UCSD-AML1 (cell line): Measurements from ENCODE around the gene ASB16.
A peak's percentile ranks its signal among the peaks of the same experiment; 100 is the strongest.

Experiments used
- DNase-seq: peaks from one replicate; lab custom pipeline; 2025; ENCODE audit not compliant: unreplicated experiment; lab: John Stamatoyannopoulos, UW

The ASB16 gene

DNA sequence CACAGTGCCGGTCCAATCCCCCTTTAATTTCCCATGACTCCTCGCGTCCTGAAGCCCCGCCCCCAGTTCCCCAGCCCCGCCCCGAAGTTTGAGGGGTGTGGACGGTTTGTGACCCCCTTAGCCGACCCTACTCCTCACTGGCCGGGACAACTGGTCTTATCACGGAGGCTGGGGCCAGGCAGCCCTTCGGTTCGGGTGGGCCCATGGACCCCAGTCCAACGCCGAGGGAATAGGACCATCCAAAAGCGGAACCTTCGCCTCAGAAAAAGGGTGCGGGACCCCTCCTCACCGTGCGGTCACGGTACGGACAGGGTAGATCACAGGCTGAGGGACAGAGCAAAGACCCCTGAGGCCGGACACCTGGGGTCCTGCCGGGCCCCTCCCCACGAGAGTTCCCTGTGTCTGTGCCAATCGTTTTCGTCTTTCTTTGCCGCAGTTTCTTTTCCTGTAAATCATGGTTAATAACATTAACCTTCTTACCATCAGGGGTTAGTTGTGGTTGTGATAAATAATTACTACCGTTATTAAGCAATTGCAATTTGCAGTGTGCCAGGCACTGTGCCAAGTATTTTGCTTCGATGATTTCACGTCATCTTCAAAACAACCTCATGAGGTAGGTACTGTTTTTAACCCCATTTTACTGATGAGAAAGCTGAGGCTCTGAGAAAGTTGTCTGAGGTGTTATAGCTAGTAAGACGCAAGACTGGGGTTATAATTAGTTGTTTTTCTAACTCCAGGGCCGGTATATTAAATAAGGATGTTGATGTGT lies 16.8 kb downstream of the ASB16 start:
- DNase-seq: no peak

DNA sequence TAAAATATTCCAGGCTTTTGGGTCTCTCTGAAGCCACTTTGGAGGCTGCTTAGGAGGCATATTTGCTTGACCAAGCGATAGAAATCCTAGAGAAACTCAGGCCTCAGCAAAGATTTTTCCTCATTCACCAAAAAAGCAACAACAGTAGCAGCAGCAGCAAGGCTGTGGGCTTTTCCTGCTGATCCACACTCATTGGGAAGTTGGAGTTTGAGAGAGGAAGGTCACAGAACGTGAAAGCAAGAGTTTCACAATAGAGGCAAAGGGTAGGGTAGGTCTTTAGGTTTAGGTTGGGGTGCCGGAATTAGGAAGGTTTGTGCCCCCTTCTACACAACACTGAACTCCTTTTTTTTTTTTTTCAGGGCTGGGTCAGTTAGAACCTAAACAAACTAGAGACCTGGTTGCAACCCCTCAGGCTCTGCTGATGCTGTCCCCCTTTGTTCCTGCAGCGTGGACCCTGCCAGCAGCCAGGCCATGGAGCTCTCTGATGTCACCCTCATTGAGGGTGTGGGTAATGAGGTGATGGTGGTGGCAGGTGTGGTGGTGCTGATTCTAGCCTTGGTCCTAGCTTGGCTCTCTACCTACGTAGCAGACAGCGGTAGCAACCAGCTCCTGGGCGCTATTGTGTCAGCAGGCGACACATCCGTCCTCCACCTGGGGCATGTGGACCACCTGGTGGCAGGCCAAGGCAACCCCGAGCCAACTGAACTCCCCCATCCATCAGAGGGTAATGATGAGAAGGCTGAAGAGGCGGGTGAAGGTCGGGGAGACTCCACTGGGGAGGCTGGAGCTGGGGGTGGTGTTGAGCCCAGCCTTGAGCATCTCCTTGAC lies 18.3 kb downstream of the ASB16 start:
- no peak for DNase-seq

DNA sequence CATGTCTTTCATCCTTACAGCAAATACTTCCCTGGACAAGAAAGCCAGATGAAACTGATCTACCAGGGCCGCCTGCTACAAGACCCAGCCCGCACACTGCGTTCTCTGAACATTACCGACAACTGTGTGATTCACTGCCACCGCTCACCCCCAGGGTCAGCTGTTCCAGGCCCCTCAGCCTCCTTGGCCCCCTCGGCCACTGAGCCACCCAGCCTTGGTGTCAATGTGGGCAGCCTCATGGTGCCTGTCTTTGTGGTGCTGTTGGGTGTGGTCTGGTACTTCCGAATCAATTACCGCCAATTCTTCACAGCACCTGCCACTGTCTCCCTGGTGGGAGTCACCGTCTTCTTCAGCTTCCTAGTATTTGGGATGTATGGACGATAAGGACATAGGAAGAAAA lies 20.0 kb downstream of the ASB16 start:
- DNase-seq: no peak

DNA sequence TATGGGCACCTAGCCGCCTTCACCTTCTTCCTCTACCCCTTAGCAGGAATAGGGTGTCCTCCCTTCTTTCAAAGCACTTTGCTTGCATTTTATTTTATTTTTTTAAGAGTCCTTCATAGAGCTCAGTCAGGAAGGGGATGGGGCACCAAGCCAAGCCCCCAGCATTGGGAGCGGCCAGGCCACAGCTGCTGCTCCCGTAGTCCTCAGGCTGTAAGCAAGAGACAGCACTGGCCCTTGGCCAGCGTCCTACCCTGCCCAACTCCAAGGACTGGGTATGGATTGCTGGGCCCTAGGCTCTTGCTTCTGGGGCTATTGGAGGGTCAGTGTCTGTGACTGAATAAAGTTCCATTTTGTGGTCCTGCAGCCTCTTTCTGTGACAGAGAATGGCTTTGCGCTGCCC lies 20.9 kb downstream of the ASB16 start:
- no peak for DNase-seq

DNA sequence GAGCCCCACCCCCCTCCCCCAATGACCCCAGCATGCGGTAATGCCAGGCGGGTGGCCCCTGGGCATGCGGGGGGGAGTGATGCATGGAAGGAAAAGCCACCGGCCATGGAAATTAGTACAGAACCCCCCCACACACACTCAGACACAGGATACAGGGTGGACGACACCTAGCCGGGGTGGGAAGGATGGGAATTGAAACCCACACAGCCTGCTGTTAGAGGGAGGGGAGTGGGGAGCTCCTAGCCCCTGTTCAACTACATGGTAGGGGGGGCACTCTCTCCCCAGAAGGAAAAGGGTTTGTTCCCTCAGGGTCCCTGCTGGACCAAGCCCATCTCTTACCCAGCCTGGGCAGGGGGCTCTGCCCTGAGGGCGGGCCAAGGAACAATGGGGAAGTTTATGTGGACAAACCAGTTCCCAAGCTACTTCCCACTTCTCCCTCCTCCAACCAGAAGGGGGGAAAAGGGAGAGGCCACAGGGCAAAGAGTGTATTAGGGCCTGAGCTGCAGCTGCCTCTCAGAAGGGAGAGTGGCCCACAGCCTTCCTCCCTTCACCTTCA lies 21.5 kb downstream of the ASB16 start:
- no peak for DNase-seq

DNA sequence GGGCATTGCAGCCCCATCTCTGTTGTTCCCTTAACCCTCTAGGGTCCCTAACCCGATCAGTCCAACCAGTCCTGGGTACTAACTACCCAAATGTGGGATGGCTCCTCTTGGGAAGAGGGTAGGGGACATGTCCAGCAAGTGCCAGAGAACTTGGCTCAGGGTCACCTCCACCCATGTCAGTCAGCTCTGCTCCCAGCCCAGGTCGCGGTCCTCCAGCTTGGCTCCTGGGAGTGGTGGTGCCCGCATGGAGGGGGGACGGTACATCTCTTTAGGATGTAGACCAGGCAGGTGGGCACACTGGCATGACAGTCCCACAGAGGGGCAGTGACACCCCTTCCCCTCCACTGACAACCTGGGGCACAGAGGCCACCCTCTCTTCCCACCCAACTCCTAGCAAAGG lies 22.2 kb downstream of the ASB16 start:
- no peak for DNase-seq

DNA sequence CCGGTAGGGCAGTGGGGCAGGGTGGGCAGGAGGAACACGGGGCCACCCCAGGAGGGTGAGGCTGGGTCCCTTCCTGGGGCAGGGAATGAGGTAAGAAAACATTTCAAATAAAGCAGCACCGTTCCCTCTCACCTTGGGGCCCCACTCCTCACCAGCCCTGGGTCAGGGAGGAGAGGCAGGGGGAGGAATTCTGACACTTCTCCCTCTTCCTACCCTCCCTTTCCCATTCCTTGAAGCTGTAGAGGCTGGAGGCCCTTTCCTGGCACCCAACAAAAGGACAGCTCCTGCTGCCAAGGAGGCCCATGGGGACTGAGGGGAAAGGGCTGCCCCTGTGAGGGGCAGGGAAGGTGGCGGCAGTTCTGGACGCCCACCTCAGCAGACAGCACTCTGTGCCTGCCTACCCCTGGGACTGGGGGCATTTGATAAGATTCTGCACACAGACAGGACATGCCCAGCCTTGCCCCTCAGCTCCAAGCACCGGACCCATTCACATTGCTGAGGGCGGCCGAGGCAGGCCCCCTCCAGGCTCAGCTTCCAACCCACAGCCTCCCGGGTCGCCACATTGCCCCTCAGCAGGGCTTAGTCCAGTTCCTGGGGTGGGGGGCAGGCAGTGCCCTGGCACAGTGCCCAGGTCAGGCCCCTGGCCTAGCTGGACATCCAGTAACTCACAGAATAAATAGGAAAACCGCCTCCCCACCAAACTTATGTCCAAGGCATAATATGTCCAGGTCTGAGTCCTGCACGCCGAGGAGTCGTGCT lies 23.0 kb downstream of the ASB16 start:
- no peak for DNase-seq

DNA sequence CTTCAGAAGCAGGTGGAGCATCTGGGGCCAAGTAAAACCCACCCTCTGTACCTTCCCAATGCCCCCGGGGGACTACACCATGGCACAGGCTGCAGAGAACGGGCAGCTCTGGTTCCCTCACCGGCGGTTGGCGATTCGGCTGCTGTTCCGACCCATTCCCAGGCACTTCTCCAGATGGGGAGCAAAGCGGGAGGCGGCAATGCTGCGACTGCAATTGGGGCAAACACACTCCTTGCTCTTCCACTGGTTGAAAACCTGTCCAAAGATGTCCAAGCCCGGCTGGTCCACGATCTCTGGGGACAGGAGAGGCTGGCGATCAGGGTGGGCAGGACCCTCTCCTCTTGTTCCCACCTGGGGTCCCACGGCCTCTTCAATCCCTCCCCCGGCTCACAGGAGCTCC lies 26.6 kb downstream of the ASB16 start:
- DNase-seq: no peak

DNA sequence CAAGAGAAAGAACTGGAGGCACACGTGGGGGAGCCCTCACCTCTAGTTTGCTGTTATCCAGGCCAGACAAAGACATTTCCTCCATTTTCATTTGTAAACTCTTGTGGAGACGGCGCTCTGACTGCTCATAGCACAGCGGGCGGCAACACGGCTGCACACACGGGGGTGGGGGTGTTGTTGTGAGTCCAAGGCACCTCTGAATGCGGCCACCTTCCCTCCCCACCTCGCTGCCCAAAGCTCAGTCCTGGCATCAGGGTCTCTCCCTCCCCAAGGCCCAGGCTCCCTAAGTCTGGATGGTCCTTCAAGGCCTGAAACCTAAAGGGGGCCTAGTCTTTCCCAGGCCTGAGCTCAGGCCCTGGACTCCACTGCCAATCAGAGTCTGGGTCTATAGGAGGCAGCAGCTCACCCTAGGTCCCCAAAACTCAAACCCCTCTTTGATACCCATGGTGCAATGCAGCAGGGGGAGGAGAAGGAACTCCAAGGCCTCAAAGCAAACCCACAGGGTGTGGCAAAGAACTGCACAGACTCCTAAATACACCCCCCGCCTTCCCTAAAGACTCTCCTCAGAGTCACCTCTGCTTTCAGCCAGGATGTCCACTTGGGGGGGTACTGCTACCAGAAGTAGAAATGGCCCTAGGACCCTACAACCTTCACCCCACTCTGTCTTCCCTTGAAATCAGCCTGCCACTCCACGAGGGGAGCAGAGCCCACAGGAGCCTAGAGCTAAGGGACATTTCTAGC lies 27.6 kb downstream of the ASB16 start:
- peak; percentile 61 for DNase-seq

DNA sequence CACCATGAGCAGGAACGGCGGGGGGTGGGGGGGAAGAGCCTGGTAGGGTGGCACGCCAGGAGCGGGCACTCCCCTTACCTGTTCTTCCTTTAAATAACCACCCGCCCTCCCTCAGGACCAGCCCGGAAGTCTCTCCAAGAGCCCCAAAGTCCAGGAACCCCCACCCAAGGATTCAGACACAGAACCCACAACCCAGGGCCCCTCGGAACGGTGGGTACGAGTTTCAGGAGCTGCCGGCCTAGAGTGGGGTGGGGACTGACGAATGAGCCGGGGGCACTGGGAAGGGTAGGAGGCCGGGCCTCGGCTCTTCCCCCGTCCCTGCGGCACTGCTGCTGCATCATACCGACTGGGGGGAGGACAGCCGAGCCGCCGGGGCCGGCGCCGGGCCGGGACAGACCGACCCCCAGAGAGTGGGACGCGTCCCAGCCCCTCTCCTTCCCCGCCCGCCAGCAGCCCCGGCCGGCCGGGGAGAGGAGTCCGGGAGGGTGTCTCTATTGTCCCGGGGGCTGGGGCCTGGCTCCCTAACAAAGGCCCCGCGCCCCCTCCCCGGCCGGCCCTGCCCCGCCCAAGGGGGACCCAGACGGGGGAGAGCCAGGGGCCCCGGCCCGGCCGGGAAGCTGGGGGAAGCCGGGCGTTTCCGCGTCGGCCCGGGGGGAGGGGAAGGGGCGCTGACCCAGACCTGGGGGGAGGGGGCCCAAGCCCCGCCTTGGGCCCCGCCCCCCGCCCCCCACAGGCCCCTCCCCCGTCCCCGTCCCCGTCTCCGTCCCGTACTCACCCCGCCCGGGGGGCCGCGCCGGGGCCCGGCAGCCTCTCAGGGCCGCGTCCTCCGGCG lies 28.4 kb downstream of the ASB16 start:
- peak; percentile 78 for DNase-seq

DNA sequence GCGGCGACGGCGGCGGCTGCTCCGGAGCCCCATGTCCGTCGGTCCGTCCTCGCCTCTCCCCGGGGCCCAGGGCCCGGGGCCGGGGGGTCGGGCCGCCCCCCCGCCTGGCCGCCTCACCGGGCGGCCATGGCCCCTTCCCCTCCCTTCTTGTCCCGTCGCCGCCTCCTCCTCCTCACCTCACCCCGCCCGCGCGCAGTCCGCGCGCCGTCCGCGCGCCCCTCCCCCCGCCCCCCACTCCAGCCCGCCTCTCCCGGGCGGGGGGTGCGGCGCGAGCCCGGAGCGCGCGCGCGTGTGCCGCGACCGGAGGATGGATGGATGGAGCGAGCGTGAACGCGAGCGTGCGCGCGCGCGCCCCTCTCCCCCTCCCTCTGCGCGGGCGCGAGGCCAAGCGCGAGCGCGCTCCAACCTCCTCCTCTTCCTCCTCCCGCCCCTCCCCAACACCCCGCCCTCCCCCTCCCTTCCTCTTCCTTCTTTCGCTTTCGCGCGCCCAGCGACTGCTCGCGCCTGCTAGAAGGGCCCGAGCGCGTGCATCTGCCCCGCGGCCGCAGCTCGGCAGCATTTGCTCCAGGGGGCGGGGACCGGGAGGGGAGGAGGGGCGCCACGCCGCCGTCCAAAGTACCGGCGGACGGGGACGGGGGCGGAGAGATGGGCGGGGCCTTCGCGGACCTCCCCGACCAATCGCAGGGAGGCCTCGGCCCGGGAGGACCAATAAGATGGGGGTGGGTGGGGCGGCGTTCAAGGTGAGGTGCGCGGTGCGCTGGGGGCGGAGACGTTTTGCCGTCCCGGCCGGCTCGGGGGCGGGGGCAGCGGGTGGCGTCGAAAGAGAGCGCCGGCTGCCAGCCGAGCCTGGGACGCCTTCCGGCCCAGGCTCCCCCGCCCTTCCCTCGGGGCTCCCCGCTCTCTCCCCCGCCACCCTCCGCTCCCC lies 29.3 kb downstream of the ASB16 start, which contains the start of gene ATXN7L3:
TSS of gene ATXN7L3 (minus strand) at position 332 of the 925 bp plus-strand sequence. CDS start 1,814 bp downstream, outside the sequence.
- DNase-seq: peak; percentile 99

DNA sequence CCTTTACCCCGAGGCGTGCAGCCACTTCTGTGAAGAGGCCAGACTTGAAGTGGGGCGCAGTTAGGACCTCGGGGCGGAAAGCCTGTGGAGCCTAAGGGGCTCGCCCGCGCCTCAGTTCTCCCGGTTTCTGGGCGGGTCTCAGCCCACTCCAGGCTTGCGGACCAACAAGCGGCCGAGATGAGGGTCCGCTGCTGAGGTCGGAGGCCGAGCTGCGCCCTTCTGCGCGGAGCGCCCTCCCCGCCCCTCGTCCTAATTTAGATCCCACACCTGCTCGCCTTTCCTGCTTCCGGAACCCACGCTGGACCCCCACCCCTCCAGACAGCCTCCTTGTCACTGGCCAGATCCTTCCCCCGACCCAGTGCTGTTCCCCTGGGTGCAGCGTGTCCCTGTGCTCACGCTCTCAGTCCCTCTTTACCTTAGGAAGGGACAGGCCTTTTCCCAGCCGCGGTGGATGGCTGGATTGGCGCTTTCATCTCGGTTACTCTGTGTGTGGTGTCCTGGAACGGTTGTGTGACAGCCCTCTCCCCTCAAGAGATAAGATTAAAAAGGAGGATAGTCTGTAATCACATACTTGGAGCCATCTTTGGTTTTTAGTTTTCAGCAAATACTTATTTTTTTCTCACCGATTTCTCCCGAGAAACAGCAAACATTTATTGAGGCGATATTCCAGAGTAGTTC lies 30.1 kb downstream of the ASB16 start:
- DNase-seq: no peak

DNA sequence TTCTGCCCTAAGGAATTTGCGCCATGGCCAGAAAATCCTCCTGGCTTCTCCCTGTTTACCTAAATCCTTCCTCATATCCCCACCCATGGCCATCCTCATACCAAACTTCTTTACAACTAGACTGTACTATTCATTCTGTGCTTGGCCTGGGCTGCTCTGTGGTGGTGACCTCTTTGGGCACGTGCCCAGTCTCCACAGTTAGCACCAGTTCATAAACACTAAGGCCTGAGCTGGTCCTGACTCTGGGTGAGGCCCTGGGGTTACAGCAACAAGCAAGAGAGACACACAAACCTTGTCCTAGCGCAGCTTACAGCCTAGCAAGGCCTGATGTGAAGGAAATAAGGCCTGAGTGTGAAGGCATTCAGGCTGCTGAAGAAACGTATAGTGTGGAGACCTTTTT lies 32.3 kb downstream of the ASB16 start:
- DNase-seq: no peak

DNA sequence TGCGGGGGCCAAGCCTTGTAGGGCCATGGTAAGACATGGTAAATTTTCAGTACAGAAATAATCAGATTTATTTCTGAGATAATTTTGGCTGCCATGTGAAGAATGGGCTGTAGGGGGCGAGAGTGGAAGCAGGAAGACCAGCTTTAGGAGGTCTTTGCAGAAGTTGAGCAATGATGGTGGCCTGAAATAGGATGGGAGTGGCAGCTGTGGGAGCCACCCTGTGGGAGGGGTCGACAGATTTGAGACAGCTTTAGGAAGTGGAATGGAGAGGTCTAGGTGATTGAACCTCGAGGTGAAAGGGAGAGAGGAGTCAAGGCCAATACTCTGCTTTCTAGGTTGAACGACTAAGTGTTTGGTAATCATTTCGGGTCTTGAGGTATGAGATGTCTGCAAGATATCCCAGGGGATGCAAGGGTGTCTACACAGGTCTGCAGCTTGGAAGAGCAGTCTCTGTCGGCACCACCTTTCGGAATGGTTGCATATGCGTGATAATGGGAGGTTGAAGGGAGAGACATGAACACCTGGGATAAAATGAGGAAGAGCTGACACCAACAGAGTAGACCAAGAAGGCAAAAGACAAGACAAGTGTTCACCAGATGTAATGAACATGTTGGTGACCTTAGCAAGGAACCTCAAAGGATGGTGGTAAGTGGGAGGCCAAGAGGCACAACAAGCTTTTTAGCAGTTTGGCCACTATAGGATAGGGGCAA lies 33.4 kb downstream of the ASB16 start:
- DNase-seq: peak; percentile 68

DNA sequence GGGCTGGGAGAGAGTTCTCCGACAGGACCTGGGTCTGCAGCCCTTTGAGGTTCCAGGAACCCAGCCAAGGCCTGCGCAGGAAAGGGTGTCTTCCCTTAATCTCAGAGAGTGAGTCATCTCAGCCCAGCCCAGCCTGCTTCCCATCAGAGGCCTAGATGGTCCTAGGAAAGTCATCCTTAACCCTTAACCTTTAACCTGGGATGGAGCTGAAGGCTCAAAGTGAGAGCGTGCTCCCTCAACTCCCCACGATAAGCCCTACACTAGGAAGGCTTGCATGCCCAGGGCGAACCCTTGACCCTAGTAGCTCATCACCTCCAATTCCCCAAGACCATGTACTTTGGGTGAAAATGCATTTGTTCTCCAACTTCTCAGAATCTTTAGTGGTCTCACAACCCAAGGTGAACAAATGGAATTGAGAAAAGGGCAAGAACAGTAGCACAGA lies 34.0 kb downstream of the ASB16 start:
- DNase-seq: peak; percentile 28

DNA sequence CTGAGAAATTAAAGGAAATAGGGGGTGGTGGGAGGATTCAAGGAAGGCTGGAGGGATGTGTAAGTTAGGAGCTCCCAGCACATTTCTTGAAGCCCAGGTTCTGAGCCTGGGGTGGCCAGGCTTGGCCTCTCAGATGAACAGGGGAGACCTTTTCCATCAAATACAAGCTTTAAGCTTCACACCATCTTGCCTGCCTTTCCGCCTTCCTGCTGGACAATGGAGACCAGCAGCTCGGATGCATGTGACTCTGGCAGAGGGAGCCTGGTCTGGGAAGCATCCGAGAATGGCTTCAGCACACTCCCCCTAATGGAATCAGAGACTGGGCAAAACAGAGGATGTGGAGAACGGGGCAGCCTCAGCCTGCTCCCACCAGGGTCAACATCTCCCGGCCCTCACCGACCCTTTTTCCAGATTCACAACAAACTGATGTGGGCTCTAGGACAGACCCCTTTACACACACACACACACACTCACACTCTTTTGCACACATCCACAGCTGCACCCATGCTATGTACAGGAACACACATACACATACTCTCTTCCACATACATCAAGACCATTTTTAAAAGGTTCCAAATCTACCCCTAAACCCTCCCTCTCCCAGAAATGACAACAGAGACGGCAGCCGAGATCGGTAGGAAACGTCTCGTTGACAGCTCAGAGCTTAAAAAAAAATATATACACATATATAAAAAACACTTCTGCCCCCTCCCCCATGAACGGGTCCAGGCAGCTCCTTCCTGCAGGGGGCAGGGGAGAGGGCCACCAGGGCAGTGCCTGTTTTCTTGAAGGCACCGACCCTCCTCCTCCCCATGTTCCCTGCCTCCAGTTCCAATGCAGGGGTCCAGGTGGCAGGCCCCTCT lies 35.7 kb downstream of the ASB16 start:
- DNase-seq: no peak

DNA sequence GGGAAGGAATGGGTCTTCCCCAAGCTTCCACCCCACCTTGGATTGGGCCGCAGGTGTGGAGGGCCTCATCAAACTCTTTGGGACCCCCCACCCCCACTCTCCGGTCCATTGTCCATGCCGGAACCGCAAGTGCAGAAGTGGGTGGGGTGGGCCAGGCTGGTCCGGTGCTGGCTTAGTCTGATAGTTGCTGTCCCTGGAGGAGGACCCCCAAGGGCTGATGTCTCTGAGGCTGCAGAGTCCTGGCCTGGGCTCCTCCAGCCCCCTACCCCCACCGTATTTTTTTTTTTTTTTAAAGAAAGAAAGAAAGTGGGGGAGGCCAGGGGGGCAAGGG lies 36.3 kb downstream of the ASB16 start:
- no peak for DNase-seq
